Stimulated activated CD8-positive, alpha-beta memory T cell treated with anti-CD3 and anti-CD28 coated beads, Interleukin-2, amount 100 ng/mL, for 48 hours (primary cell): ENCODE data around the gene DYRK3.
"Not testable (repeated sequence)": the region's sequence is repeated elsewhere in the genome, so short reads cannot be mapped to it uniquely, and the experiment has no call there.

ENCODE experiments used
- DNase-seq, 2 donors: peaks; one replicate each; pipeline ENCODE4 v3.0.0-alpha.2; 2020; ENCODE audit warnings: low read depth in 2 of 2

The DYRK3 gene

GRCh38 chr1:206631085-206631509 lies 4.2 kb upstream of the DYRK3 start:
- no peak for DNase-seq

- DNase-seq = no peak
These were observed 1.6 kb upstream of the DYRK3 start for GRCh38 chr1:206633708-206634121.

- DNase-seq = peak; percentile 68 to 76
These were observed 814 bp upstream of the DYRK3 start for GRCh38 chr1:206634365-206635079.

- DNase-seq = no peak
These were observed 626 bp downstream of the DYRK3 start for GRCh38 chr1:206635978-206636345.

- no peak for DNase-seq
These were observed 1.3 kb downstream of the DYRK3 start for GRCh38 chr1:206636671-206637070.

GRCh38 chr1:206637605-206638004 lies 2.3 kb downstream of the DYRK3 start:
- no peak for DNase-seq

- DNase-seq = not testable (repeated sequence)
These were observed 6.7 kb downstream of the DYRK3 start for GRCh38 chr1:206642074-206642473.

GRCh38 chr1:206643118-206643698 lies 7.9 kb downstream of the DYRK3 start:
- DNase-seq = no peak

- DNase-seq = no peak
These were observed 11.2 kb downstream of the DYRK3 start for GRCh38 chr1:206646504-206646903.

GRCh38 chr1:206647224-206647623 lies 11.9 kb downstream of the DYRK3 start:
- DNase-seq = no peak

- no peak for DNase-seq
These were observed 14.1 kb downstream of the DYRK3 start for GRCh38 chr1:206649261-206649921.

GRCh38 chr1:206651014-206651413 lies 15.7 kb downstream of the DYRK3 start:
- no peak for DNase-seq

GRCh38 chr1:206651958-206652890 lies 16.9 kb downstream of the DYRK3 start:
- no peak for DNase-seq

GRCh38 chr1:206653715-206654459 lies 18.6 kb downstream of the DYRK3 start:
- DNase-seq = no peak

GRCh38 chr1:206654828-206655227 lies 19.5 kb downstream of the DYRK3 start:
- no peak for DNase-seq

- DNase-seq = no peak
These were observed 20.1 kb downstream of the DYRK3 start for GRCh38 chr1:206655471-206655882.

- DNase-seq = no peak
These were observed 21.6 kb downstream of the DYRK3 start for GRCh38 chr1:206656936-206657335.

- no peak for DNase-seq
These were observed 22.4 kb downstream of the DYRK3 start for GRCh38 chr1:206657751-206658150.

GRCh38 chr1:206658264-206658980 lies 23.1 kb downstream of the DYRK3 start:
- DNase-seq = peak in 1 of 2 donors; percentile 53

- DNase-seq = no peak
These were observed 23.6 kb downstream of the DYRK3 start for GRCh38 chr1:206658981-206659273.

- DNase-seq = no peak
These were observed 24.8 kb downstream of the DYRK3 start for GRCh38 chr1:206660136-206660535.
